DND-41 (cell line): Measurements from ENCODE around the gene SCART1.

Experiments used
- EZH2 ChIP-seq: IDR thresholded peaks from 3 replicates; pipeline ENCODE4 v1.6.1; 2012; ENCODE audit warnings: borderline replicate concordance, low read depth, mild to moderate bottlenecking, moderate library complexity, low read length, inconsistent platforms; ENCODE audit not compliant: severe bottlenecking
- TF ChIP-seq, protein P1 (sequence below): IDR thresholded peaks from 2 replicates; pipeline ENCODE4 v1.5.1; 2012; ENCODE audit warnings: borderline replicate concordance, low read length, moderate library complexity, mild to moderate bottlenecking; ENCODE audit not compliant: poor library complexity, severe bottlenecking; ENCODE audit errors: extremely low read depth

DNA sequence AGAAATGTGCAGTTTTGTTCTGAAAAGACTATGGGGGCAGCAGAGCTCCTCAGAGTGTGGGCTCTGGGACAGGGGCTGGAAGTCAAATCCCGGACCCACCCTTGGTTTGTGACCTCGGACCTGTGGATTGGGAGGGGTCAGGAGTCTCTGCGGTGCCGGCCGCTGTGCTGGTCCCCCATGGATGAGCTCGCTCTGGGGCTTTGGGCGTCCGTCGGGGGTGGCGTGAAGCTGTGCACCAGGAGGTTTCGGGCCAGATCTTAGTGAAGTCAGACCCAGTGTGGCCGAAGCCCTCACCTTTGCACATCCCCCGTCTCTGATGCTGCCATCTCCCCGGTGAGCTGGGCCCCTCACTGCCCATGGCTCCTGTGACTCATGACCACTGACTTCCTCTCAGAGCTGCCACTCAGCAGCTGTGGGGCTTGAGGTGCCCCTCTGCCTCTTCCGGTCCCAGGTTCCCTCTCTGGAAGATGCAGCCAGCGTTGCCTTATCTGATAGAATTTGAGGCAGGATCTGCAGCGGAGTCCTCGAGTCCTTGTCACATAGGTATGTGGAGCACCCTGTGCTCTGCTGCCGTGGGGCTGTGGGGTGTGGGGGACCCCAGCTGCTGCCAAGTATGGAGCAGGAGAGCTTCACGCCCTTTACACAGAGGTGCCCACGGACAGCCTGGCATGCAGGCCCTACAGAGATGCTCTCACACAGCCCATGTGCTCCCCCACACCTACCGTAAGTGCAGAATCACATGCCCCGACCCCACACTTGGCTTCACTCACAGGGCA lies 11.4 kb upstream of the SCART1 start:
- TF ChIP-seq, protein P1, sequence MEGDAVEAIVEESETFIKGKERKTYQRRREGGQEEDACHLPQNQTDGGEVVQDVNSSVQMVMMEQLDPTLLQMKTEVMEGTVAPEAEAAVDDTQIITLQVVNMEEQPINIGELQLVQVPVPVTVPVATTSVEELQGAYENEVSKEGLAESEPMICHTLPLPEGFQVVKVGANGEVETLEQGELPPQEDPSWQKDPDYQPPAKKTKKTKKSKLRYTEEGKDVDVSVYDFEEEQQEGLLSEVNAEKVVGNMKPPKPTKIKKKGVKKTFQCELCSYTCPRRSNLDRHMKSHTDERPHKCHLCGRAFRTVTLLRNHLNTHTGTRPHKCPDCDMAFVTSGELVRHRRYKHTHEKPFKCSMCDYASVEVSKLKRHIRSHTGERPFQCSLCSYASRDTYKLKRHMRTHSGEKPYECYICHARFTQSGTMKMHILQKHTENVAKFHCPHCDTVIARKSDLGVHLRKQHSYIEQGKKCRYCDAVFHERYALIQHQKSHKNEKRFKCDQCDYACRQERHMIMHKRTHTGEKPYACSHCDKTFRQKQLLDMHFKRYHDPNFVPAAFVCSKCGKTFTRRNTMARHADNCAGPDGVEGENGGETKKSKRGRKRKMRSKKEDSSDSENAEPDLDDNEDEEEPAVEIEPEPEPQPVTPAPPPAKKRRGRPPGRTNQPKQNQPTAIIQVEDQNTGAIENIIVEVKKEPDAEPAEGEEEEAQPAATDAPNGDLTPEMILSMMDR: no peak
- TF ChIP-seq EZH2: no peak
